ENCODE data around the gene PDLIM7.
A peak's percentile ranks its signal among the peaks of the same experiment; 100 is the strongest.
"Not testable (repeated sequence)": the region's sequence is repeated elsewhere in the genome, so short reads cannot be mapped to it uniquely, and the experiment has no call there.

PDLIM7 gene

GRCh38 chr5:177497292-177498012 lies at the start of gene PDLIM7:
PDLIM7 (minus strand) TSS chr5:177497604; CDS start chr5:177496512, 1,092 bp downstream.
- peak; percentile 94 for DNase-seq (ENCODE audit: low read depth, low spot score)

GRCh38 chr5:177546258-177546741 lies 48.9 kb upstream of the PDLIM7 start:
- DNase-seq (ENCODE audit: low read depth, low spot score) = peak; percentile 73

GRCh38 chr5:177545487-177546257 lies 48.3 kb upstream of the PDLIM7 start:
- DNase-seq (ENCODE audit: low read depth, low spot score) = peak; percentile 32

GRCh38 chr5:177542816-177543465 lies 45.5 kb upstream of the PDLIM7 start:
- no peak for DNase-seq (ENCODE audit: low read depth, low spot score)

- no peak for DNase-seq (ENCODE audit: low read depth, low spot score)
Observed at GRCh38 chr5:177540438-177540837, 43.0 kb upstream of the PDLIM7 start.

- DNase-seq (ENCODE audit: low read depth, low spot score) = no peak
Observed at GRCh38 chr5:177539411-177539810, 42.0 kb upstream of the PDLIM7 start.

GRCh38 chr5:177538876-177539275 lies 41.5 kb upstream of the PDLIM7 start:
- no peak for DNase-seq (ENCODE audit: low read depth, low spot score)

- DNase-seq (ENCODE audit: low read depth, low spot score) = peak; percentile 62
Observed at GRCh38 chr5:177537389-177538361, 40.3 kb upstream of the PDLIM7 start.

- DNase-seq (ENCODE audit: low read depth, low spot score) = no peak
Observed at GRCh38 chr5:177536386-177536785, 39.0 kb upstream of the PDLIM7 start.

- DNase-seq (ENCODE audit: low read depth, low spot score) = no peak
Observed at GRCh38 chr5:177535125-177535524, 37.7 kb upstream of the PDLIM7 start.

GRCh38 chr5:177534433-177534832 lies 37.0 kb upstream of the PDLIM7 start:
- DNase-seq (ENCODE audit: low read depth, low spot score) = not testable (repeated sequence)

- DNase-seq (ENCODE audit: low read depth, low spot score) = no peak
Observed at GRCh38 chr5:177531209-177531940, 34.0 kb upstream of the PDLIM7 start.

- no peak for DNase-seq (ENCODE audit: low read depth, low spot score)
Observed at GRCh38 chr5:177530638-177531037, 33.2 kb upstream of the PDLIM7 start.

GRCh38 chr5:177529247-177530203 lies 32.1 kb upstream of the PDLIM7 start:
- DNase-seq (ENCODE audit: low read depth, low spot score) = no peak

- DNase-seq (ENCODE audit: low read depth, low spot score) = no peak
Observed at GRCh38 chr5:177528631-177529030, 31.2 kb upstream of the PDLIM7 start.

- no peak for DNase-seq (ENCODE audit: low read depth, low spot score)
Observed at GRCh38 chr5:177527595-177527994, 30.2 kb upstream of the PDLIM7 start.

- DNase-seq (ENCODE audit: low read depth, low spot score) = no peak
Observed at GRCh38 chr5:177526791-177527190, 29.4 kb upstream of the PDLIM7 start.

- DNase-seq (ENCODE audit: low read depth, low spot score) = no peak
Observed at GRCh38 chr5:177526191-177526590, 28.8 kb upstream of the PDLIM7 start.

- DNase-seq (ENCODE audit: low read depth, low spot score) = no peak
Observed at GRCh38 chr5:177524941-177525655, 27.7 kb upstream of the PDLIM7 start.
